HL-60 (cell line): ENCODE data around the gene SDSL.

ENCODE experiments used
- DNase-seq, 2 experiments: peaks; one replicate each; pipeline ENCODE4 v3.0.0-alpha.2; 2010 to 2020; ENCODE audit warnings: low read depth in 1 of 2, low spot score in 1 of 2
- H3K27ac ChIP-seq: fragments of 250-450 bp; sonication (Bioruptor Pico); replicated peaks from 2 replicates; pipeline ENCODE4 v1.5.1; 2020; ENCODE audit warnings: mild to moderate bottlenecking, moderate library complexity
- H3K27me3 ChIP-seq: fragments of 250-450 bp; sonication (Bioruptor Pico); 2 replicates; pipeline ENCODE4 v1.5.1; 2021; ENCODE audit warnings: mild to moderate bottlenecking, moderate library complexity; ENCODE audit not compliant: insufficient read depth, poor library complexity, severe bottlenecking
- H3K4me3 ChIP-seq: replicated peaks from 2 replicates; pipeline ENCODE4 v1.5.1; 2011; ENCODE audit warnings: mild to moderate bottlenecking, control low read depth, low read length; ENCODE audit not compliant: insufficient read depth
- CTCF ChIP-seq: IDR thresholded peaks from one replicate; pipeline ENCODE4 v1.5.1; 2011; ENCODE audit warnings: low read length, control low read depth, inconsistent platforms; ENCODE audit not compliant: insufficient read depth
- GABPA ChIP-seq: IDR thresholded peaks from 2 replicates; pipeline ENCODE4 v1.6.1; 2012; ENCODE audit warnings: low read depth
- POLR2AphosphoS5 ChIP-seq: IDR thresholded peaks from 2 replicates; pipeline ENCODE4 v1.6.1; 2012; ENCODE audit warnings: low read depth
- SPI1 ChIP-seq: IDR thresholded peaks from 2 replicates; pipeline ENCODE4 v1.6.1; 2012; ENCODE audit warnings: low read depth, mild to moderate bottlenecking, borderline replicate concordance
- TF ChIP-seq, protein P1 (sequence below): IDR thresholded peaks from 2 replicates; pipeline ENCODE4 v1.6.1; 2012; ENCODE audit warnings: low read depth; ENCODE audit not compliant: insufficient replicate concordance

The SDSL gene

GRCh38 chr12:113479590-113480335 lies 57.6 kb downstream of the SDSL start:
- DNase-seq, result no peak
- TF ChIP-seq POLR2AphosphoS5, result no peak
- TF ChIP-seq, protein P1, sequence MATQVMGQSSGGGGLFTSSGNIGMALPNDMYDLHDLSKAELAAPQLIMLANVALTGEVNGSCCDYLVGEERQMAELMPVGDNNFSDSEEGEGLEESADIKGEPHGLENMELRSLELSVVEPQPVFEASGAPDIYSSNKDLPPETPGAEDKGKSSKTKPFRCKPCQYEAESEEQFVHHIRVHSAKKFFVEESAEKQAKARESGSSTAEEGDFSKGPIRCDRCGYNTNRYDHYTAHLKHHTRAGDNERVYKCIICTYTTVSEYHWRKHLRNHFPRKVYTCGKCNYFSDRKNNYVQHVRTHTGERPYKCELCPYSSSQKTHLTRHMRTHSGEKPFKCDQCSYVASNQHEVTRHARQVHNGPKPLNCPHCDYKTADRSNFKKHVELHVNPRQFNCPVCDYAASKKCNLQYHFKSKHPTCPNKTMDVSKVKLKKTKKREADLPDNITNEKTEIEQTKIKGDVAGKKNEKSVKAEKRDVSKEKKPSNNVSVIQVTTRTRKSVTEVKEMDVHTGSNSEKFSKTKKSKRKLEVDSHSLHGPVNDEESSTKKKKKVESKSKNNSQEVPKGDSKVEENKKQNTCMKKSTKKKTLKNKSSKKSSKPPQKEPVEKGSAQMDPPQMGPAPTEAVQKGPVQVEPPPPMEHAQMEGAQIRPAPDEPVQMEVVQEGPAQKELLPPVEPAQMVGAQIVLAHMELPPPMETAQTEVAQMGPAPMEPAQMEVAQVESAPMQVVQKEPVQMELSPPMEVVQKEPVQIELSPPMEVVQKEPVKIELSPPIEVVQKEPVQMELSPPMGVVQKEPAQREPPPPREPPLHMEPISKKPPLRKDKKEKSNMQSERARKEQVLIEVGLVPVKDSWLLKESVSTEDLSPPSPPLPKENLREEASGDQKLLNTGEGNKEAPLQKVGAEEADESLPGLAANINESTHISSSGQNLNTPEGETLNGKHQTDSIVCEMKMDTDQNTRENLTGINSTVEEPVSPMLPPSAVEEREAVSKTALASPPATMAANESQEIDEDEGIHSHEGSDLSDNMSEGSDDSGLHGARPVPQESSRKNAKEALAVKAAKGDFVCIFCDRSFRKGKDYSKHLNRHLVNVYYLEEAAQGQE, result peak; percentile 99
- no peak for TF ChIP-seq CTCF
- H3K27ac ChIP-seq, result no peak overlapping the region
- peaks cover 57% of the 10 kb centered on the region for H3K27me3 ChIP-seq
- H3K4me3 ChIP-seq, result no peak overlapping the region

DNA sequence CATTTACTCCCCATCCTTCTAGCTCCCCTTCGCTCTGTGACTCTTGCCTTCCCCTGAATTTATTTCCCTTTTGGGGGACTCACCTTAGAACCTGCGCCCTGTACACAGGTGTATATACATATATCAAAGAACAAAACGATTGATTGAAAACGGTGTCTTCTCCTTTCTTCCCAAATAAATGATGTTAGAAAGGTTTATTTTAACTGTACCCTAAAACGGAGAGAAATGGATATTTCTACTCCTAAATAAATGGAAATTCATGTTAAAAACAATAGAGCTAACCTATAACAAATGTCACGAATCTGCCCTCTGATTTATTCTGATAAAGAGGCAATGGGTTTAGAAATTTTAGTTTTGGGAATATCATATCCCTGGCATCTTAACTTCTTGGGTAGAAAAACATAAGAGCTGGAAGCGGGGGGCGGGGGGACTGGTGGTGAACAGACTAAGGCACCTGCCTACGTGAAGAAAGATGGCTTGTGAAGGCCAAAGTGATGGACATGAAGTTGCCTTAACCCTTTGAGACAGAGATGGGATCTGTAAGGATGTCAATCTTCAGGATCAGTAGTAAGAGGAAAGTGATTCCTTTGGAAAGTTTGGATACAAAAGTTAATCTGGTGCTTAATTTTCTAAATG lies 58.3 kb downstream of the SDSL start:
- Histone ChIP-seq H3K27ac (no peak overlapping the region), H3K4me3 (no peak overlapping the region), H3K27me3 (peaks cover 50% of the 10 kb centered on the region)
- DNase-seq, result no peak
- TF ChIP-seq GABPA, result no peak
- no peak for TF ChIP-seq SPI1
- TF ChIP-seq CTCF, result no peak
- TF ChIP-seq, protein P1, result no peak
- TF ChIP-seq POLR2AphosphoS5, result no peak

DNA sequence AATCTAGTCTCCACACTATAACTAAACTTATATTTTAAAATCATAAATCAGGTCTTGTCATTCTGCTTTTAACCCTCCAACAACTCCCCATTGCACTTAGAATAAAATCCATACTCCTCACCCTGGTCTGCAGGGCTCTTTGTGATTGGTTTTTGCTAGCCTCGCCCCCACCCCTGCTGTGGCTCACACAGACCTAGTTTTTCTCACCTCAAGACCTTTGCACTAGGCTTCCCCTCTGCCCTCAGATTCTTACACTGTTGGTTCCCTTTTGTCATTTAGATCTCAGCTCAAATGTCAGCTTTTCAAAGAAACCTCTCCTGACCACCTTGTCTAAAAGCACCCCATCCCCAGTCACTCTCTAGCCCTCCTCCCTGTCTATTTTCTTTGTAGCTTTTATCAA lies 60.2 kb downstream of the SDSL start:
- Histone ChIP-seq H3K27ac (no peak overlapping the region), H3K27me3 (peaks cover 39% of the 10 kb centered on the region), H3K4me3 (no peak overlapping the region)
- TF ChIP-seq POLR2AphosphoS5, result no peak
- TF ChIP-seq, protein P1, result no peak
- no peak for TF ChIP-seq SPI1
- no peak for TF ChIP-seq GABPA
- no peak for TF ChIP-seq CTCF
- no peak for DNase-seq
